ENCODE data around the gene RFFL.
A peak's percentile ranks its signal among the peaks of the same experiment; 100 is the strongest.
"Not testable (repeated sequence)": the region's sequence is repeated elsewhere in the genome, so short reads cannot be mapped to it uniquely, and the experiment has no call there.

Gene RFFL

DNA sequence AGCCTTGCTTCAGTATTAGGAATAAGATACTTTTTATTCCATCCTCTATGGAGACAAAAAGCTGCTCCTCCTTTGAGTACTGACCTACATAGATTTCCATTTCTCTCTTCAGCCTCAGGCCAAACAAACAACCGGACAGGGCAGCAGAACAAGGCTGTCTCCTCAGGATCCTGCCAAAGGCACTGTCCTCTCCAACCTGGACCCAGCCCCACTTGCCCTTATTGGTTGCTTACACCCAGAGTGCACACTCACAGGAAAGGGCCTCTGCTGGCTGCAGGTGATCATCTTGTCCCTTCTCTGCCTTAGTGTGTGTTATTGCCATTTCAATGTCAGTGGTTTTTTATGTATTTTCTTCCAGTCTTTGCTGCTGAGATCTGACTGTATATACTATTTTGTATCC is 56.5 kb downstream of the RFFL start:
- DNase-seq (ENCODE audit: low read depth, low spot score) = no peak

DNA sequence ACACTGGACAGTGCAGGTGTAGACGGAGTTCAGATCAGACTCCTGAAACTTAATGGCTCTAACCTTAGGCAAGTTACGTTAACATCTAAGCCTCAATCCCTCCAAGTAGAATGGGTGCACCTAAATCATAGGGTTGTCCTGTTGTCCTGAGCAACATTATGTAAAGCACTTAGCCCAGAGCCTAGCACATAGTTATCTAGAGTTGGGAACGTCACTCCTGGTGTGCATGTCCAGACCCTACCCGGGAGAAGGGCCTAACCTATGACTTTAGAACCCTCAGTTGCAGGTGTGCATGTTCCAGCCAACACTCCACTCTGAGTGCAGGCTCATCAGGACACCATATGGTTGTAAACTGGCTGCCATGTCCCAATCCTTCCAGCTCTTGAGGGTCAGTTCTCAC is 57.2 kb downstream of the RFFL start:
- DNase-seq (ENCODE audit: low read depth, low spot score) = no peak

DNA sequence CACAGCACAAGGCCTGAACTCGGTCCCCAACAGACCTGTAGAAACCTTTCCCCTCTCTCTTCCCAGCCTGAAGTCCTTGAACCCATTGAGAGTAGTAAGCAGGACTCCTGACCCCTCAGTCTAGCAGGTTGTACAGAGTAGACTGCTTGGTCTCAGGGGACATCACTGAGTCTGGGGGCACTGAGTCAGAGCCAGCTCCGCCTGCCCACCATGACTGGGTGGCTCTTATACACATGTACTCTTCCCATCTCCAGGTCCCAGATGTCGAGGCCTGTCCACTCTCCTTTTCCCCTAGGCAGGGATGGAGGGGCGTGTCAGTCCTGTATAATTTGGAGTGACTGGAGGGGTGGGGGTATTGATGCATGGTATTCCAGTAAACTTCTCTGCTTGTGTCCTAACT is 59.7 kb downstream of the RFFL start:
- DNase-seq (ENCODE audit: low read depth, low spot score) = no peak

DNA sequence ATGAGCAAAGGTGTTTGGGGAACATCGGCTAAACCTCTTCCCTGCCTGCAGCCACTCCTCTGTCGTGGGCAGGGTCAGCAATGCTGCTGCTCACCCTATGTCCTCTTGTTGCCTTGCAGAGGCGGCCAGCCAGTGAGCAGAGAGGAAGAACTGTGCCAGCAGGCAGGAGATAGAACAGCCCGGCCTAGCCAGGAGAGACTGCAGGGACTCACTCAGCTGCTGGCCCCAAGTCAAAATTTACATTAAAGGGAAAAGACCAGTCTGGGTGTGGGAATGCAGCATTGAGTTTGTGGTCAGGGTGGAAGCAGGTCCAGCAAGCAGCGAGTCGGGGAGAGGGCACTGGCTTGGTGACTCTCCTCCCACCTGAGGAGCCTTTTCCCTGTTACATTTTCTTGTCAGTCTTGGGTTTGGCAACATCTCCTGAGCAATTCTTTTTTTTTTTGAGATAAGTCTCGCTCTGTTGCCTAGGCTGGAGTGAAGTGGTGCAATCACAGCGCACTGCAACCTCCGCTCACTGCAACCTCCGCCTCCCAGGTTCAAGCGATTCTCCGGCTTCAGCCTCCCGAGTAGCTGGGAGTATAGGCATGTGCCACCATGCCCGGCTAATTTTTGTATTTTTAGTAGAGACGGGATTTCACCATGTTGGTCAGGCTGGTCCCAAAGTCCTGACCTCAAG is 60.5 kb downstream of the RFFL start:
- no peak for DNase-seq (ENCODE audit: low read depth, low spot score)

DNA sequence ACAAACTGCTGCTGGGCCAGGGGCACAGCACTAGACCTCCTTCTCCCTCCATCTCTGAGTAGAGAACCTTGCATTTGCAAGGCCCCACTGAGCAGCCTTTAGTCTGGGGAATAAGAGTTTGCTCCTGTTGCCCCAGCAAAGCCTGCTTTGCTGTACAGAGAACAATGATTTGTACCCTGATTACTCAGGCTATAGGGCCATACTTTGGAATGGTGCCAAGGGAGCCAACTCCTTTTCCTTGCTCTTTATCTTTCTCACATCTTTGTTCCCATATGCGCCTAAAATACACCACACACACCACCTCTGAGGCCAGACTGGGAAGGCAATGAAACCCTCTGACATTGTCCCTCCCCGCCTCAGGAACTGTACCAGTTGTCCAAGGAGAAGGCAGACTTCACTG is 62.0 kb downstream of the RFFL start:
- no peak for DNase-seq (ENCODE audit: low read depth, low spot score)

DNA sequence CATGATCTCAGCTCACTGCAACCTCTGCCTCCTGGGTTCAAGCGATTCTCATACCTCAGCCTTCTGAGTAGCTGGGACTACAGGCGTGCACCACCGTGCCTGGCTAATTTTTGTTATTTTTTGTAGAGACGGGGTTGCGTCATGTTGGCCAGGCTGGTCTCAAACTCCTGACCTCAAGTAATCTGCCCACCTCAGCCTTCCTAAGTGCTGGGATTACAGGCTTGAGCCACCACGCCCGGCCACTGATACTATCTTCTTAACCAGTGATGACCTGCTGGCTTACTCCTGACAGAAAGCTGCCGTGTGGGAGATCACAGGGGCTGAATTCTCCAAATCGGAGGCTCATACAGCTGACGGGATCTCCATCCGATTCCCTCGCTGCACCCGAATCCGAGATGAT is 62.5 kb downstream of the RFFL start:
- not testable (repeated sequence) for DNase-seq (ENCODE audit: low read depth, low spot score)

DNA sequence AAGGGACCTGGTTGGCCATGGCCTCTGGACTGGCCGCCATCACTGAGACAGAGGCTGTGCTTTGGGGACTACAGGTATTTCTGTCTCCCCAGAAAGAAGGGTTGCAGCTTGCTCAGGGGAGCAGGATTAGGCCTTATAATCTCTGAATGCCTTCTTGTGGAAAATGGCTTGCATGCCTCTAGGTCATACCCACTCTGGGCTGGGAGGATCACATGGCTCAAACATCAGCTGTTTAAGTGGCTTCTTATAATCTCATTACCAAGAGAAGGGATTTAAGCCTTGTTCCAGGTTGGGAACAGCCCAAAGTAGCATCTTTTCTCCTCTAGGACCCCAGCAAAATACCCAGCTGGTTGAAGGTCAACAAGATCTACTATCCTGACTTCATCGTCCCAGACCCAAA is 64.1 kb downstream of the RFFL start:
- no peak for DNase-seq (ENCODE audit: low read depth, low spot score)

DNA sequence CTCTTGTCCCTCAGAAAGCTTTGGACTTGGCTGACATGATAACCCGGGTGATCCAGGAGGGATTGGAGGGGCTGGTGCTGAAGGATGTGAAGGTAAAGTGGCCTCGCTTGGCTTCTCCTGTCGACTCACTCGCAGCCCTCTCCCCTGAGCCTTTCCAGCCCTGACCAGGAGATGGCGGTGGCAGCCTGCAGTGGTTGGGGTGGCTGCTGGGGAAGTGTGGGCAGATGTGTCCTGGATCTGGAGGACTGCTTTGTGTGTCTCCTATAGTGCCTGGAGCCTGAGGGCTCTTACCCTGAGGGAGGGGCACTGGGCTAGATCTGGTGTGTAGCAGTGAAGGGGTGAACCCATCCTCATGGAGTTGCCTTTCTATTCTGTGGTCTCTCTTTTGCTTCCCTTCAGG is 65.3 kb downstream of the RFFL start:
- DNase-seq (ENCODE audit: low read depth, low spot score) = peak; percentile 51

DNA sequence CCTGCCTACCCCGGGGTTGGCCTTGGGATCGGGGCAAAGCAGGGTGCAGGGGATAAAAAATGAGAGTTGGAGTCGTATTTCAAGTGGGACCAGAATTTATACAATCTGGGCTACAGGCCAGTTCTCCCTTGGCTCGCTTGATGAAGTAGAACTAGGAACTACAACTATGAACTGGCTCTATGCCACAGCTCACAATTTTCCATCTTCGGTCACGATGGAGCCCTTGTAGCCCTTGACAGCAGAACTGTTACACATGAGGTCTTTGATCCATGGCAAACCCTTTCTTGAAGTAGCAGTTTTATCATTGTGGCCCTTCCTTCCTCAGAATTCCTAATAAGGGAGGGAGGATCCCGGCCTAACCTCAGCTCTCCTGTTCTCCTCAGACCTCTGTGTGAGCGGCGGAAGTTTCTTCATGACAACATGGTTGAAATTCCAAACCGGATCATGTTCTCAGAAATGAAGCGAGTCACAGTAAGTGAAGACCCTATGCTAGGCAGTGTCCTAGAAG is 66.1 kb downstream of the RFFL start:
- no peak for DNase-seq (ENCODE audit: low read depth, low spot score)

DNA sequence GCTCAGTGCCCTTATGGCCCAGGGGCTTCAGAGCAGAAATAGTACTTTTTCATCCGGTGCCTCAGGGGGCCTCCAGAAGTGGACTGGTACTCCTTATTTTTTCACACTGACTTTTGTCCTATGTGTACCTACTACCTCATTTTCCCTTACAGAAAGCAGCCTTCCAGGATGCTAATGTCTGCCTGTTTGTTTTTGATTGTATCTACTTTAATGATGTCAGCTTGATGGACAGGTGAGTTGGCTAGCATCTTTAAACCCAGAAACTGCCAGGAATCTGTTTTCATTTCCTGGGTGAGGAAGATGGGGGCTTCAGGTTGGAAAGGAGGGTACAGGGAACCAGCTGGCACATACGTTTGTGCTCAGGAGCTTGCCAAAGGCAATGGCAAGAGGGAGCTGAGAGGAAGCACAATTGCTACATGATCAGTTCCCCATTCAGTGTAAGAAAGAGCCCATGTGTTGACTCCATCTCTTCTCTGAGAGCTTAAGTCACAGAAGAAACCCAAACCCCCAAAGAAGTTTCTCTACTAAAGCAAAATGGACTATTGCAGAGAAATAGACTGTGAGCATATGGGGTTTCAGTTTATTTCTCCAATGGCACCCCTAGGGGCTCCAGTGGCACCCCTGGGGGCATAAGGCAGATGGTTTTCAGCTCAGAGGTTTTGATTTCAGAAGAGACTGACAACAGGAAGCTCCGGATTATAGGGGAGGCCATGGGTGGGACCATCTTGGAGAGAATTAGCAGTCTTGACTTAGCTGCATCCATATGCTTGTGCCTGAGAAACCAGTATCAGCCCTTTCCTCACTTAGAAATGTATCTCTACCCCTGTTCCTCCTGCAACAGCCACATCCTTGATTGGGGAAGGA is 66.9 kb downstream of the RFFL start:
- DNase-seq (ENCODE audit: low read depth, low spot score) = no peak

DNA sequence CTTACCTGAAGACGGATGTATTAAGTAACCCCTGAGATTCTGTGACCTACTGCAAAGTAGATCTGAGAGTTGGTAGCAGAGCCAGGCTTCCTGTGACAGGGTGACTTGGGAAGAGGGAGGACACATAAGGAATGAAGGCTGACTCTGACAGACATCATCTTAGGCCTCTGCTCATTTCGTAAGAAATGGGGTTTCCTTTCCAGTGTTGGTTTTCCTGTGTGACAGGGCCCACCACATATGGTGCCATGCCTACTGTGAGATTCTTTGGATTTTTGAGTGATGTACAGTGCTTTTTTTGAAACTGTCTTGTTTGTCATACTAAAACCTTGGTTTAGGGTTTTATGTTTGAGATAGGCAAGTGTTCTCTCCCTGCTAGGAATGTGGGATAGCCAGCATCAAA is 70.5 kb downstream of the RFFL start:
- no peak for DNase-seq (ENCODE audit: low read depth, low spot score)

DNA sequence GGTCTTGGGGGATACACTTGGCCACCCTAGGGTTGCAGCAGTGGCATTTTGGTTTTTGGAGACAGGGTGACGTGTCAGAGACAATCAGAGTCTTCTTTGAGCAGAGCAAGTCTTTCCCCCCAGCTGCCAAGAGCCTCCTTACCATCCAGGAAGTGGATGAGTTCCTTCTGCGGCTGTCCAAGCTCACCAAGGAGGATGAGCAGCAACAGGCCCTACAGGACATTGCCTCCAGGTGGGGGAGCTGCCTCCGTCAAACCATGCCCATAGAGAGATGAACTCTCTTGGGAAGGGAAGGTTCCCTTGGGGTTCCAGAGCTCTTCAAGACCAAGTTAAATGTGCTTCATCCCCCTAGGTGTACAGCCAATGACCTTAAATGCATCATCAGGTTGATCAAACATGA is 71.9 kb downstream of the RFFL start:
- DNase-seq (ENCODE audit: low read depth, low spot score) = no peak

DNA sequence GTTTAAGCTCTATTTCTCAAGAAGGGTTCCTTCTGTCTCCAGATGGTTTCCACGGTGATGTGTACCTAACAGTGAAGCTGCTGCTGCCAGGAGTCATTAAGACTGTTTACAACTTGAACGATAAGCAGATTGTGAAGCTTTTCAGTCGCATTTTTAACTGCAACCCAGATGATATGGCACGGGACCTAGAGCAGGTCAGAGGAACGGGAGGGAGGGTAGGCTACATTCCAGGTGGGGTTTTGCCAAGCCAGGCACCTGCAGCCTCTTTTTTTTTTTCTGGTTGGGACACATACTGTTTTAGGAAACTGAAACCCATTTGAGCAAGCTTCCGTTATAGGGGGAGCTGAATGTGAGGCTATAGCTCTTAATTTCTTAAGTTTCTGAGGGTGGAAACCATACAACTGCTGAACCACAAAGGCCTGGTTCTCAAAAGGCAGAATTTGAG is 72.6 kb downstream of the RFFL start:
- no peak for DNase-seq (ENCODE audit: low read depth, low spot score)

DNA sequence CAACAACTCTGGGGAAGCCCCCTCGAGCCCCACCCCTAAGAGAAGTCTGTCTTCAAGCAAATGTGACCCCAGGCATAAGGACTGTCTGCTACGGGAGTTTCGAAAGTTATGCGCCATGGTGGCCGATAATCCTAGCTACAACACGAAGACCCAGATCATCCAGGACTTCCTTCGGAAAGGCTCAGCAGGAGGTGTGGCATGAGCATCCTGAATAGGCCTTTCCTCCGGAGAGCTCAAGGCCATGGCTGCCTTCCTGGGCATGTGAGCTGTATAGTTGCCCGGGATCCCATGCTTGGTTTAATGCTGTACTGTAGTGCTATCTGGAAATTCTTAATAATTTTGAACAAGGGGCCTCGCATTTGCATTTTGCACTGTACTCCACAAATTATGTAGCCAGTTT is 74.0 kb downstream of the RFFL start:
- no peak for DNase-seq (ENCODE audit: low read depth, low spot score)

DNA sequence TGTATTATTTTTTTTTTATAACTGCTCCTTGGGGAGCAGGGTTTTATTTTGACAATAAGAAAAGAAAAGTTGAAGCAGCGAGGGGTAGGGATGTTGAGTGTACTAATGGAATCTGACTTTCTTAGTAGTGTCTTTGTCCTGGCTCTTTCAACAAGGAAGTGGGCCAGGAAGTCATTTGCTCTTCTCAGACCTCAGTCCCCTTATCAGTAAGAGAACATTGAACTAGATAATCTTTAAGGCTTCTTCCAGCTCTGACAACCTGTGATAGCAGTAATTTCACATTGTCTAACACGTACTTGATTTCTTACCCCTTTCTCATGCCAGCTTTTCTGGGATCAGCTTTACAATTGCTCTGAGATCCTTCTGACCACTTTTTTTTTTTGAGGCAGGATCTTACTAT is 74.9 kb downstream of the RFFL start:
- DNase-seq (ENCODE audit: low read depth, low spot score) = no peak

DNA sequence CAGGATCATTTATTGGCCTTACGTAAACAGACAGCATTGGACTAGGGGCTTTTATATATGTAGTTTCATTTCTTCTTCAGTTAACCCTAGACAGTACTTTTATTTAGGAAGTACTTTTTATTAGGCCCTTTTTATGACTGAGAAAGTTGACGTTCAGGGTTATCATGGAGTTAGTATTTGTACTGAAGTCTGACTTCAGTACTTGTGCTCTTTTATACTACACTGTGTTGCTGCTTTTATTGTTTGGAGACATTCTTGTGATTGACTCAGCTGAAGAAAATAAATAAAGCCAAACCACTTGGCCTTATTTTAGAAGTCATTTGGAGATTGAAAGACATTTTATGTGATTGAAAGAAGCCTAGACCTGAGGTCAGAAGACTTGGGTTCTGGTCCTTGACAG is 76.3 kb downstream of the RFFL start:
- DNase-seq (ENCODE audit: low read depth, low spot score) = no peak

DNA sequence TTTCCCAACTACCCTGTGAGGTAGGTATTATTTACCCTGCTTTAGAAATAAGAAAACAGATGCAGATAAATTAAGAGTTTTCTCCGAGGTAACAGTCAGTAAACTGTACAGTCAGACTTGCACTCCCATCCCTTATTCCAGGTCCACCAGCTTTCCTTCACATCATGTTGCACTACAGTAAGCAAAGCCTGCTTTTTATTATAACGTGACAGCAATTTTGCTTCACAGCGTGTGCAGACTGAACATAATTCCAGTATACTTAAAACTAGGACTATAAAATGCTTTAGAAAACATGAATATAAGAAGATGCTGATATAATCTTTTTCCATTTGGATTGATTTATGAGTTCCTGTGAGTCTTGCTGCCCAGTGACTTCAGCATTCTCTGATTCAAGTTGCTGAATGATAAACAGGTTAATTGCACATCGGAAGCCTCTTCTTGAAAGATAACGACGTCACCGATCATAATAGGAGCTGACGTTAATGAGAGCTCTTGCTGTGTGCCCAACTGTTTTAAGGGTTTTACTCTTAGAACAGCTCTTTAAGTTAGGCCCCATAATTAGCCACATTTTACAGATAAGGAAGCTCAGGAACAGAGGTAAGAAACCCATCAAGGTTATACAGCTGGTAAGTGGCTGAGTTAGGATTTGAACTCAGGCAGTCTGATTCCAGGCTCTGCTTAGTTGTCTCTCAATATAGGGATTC is 81.8 kb downstream of the RFFL start:
- no peak for DNase-seq (ENCODE audit: low read depth, low spot score)

DNA sequence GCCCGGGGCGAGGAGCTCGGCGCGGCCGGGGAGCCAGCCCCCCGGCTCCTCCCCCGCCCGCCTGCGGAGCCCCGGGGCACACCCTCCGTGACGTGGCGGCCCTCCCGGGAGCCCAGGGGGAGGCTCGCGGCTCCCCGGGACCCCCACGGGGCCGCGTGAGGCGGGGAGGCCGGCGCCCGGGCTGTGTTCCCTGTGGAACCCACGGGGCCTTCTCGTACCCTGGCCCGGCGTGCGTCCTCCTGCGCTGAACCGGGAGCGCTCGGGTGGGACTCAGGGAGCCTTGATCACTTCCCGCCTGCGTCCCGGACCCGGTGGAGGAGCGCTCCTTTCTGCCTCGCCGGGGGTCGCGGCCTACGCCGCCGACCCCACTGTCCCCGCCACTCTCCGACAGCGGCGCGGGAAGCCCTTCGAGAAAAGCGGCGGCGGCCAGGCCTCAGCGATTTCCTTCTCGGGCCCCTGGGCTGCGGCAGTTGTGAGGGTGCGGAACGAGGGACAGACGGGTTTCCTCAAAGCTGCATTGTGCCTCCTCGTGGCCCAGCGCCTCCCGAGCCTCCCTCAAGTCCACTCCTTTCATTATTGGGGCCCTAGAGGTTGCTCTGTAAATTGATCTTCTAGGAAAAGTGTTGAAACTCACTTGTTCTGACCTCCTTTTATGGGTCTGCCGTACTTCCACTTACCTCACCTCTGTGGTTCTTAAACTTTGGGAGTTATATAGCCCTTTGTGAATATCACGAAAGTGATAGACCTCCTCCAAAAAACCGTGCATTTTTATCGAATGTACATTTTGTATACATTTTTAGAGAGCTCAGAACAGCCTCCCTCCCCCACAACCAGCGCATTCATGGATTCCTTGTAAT is 82.6 kb downstream of the RFFL start:
- DNase-seq (ENCODE audit: low read depth, low spot score) = peak; percentile 59

DNA sequence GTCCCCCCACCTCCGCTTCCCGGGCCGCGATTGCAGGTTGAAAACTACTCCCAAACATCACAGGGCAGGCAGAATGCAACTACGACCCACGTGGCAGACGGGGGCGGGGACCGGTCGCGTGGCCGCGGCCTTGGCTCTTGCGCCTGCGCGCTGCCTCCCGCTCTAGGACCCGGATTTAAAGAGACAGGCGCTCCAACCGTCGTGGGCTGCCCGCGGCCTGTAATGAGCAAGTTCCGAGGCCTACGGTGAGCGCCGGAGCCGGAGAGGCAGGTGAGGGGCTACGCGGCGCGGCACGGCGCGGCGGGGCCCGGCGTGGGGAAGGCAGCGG is 83.2 kb downstream of the RFFL start, which contains the start of gene LIG3:
Gene LIG3, plus strand, starts transcription at position 160 of the 328 bp plus-strand sequence. CDS start 2,494 bp downstream, outside the sequence.
- DNase-seq (ENCODE audit: low read depth, low spot score) = peak; percentile 84

DNA sequence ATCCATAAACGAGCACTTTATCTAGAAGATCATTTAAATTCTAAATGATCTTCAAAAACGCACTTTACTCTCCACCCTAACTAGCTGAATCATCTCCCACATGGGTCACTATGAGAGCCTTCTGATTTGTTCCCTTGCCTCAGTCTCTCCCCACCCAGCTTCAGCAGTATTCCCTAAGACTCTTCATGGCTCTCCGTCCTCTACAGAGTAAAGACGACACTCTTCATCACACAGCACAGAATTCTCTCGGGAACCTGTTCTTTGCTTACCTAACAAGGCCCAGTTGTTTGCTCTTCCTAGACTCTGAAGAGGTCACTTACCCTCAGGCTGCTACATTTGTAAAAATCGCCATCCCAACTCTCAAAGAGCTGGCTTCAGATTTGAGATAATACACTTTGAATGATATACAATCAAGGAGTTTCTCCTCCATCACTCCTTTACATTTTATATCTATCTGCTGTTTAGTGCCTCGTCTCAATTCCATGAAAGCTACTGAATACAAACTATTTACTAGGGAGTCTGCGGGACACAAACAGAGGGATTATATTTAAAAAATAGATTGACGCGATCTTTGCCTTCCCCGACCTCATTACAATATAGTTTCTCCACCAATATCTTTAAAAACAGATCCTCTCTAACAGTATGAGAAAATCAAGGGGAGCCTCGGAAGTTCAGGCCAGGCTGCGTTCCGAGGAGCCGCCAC is 83.7 kb downstream of the RFFL start:
- DNase-seq (ENCODE audit: low read depth, low spot score) = no peak

DNA sequence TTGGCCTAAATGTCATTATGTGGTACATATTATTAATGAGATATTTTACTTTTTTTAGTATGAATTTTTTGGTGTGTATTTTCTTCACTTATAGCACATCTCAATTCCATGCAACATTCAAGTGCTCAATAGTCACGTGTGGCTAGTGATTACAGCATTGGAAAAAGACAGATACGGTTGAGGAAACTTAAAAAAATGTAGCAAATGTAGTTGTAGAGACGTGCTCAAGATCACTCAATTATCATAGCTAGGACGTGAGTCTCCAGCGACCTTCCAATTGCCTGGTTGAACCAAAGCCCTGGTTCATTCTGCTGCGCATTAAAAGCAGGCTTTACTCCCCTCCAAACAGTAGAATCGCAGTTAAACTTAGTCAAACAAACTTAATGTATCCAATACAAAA is 84.4 kb downstream of the RFFL start:
- DNase-seq (ENCODE audit: low read depth, low spot score) = no peak
